ENCODE data around the gene RPS21.

DNA sequence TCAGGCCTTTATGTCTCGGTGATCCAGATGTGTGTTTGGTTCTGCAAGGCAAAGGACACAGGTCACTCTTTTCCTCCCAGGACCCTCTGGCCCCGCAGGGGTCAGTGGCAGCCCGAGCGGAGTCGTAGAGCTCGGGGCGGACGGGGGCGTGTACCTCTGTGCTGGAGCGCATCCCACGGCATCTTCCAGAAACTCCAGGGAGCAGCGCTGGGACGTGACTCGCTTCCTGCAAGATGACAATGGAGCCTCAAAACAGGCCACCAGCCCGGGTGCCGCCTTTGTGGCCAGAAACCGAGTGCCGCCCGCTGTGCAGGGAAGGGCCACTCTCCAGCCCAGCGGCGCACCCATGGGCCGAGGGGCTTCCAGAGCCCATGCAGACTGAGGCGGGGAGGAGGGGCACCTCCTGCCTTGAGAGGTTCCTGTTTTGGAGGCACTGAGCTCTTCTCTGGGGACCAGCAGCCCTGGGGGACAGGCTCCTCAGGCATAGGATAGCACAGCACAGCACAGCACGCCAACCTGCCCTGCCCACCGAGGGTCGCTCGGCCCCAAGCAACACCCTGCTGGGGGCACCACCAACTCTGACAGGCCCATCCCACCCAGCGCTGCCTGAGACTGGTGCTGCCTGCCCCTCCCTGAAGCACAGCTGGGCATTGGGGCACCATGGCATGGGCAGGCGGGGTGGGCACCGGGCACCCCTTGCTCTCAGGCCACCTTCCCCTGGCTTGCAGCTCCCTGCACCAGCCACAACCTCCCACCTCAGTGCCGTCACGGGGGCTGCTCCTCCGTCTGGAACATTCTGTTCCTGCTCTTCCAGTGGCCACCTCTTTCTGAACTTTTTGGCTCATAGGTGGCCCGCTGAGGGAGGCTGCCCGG is 9.7 kb downstream of the RPS21 start:
- TF ChIP-seq, protein P1, sequence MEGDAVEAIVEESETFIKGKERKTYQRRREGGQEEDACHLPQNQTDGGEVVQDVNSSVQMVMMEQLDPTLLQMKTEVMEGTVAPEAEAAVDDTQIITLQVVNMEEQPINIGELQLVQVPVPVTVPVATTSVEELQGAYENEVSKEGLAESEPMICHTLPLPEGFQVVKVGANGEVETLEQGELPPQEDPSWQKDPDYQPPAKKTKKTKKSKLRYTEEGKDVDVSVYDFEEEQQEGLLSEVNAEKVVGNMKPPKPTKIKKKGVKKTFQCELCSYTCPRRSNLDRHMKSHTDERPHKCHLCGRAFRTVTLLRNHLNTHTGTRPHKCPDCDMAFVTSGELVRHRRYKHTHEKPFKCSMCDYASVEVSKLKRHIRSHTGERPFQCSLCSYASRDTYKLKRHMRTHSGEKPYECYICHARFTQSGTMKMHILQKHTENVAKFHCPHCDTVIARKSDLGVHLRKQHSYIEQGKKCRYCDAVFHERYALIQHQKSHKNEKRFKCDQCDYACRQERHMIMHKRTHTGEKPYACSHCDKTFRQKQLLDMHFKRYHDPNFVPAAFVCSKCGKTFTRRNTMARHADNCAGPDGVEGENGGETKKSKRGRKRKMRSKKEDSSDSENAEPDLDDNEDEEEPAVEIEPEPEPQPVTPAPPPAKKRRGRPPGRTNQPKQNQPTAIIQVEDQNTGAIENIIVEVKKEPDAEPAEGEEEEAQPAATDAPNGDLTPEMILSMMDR (conservative IDR thresholded peaks at IDR 0.05; ENCODE audit: low read length) = no peak
- no peak for TF ChIP-seq EZH2phosphoT487 (IDR thresholded peaks at IDR 0.05; ENCODE audit: borderline replicate concordance)

All from Loucy (cell line).